AG09319 (cell line): ENCODE measurements around the gene TNIP1.

ENCODE experiments used
- DNase-seq: peaks from one replicate; pipeline ENCODE4 v3.0.0-alpha.2; 2010; ENCODE audit warnings: low read depth; ENCODE audit errors: extremely low read depth
- CTCF ChIP-seq: IDR thresholded peaks from 2 replicates; pipeline ENCODE4 v1.5.1; 2011; ENCODE audit warnings: low read depth, mild to moderate bottlenecking, inconsistent platforms, low read length, moderate library complexity

The TNIP1 gene

GRCh38 chr5:151003503-151003860 lies 77.4 kb downstream of the TNIP1 start:
- no peak for TF ChIP-seq CTCF
- no peak for DNase-seq

DNA sequence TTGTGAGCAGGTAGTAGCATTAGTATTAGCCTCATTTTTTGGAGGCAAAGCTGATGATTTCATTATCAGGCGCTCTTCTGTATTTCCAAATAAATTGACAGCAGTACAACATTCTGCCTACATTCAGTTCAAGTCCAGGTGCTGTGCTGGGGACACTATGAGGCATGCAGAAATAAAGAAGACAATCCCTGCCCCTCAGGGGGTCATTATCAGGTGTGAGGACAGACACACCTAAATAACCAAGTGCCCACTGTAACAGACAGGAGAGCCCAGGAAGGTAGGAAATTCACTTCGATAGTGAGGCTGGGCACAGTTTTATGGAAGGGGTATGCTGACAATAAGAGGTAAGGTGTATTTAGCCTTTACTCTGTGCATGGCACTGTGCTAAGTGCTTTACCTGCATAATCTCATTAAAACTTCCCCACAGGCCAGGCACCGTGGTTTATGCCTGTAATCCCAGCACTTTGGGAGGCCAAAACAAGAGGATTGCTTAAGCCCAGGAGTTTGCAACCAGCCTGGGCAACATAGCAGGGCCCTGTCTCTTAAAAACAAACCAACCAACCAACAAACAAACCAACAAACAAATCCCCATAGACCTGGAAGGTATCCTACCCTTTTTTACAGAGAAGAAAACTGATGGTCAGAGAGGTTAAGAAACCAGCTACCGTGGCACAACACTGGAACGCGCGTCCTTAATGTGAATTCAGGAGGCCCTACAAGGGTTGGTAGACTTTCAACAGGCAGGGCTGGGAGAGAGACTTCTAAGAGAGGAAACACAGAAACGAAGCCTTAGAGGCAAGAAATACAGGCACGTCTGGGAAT lies 77.9 kb downstream of the TNIP1 start:
- no peak for DNase-seq
- no peak for TF ChIP-seq CTCF

DNA sequence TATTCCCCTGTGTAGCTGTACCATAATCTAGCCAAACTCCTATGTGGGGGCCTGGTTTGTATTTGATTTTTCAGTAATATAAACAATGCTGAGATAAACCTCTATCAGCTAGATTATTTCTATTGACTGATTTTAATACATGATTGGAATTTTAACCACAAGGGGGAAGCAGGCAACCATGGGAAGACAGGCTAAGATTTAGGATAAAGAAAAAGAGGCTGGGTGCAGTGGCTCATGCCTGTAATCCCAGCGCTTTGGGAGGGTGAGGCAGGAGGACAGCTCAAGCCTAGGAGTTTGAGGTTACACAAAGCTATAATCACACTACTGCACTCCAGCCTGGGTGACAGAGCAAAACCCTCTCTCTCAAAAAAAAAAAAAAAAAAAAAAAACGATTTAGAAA lies 78.6 kb downstream of the TNIP1 start:
- DNase-seq = no peak
- peak; percentile 55 for TF ChIP-seq CTCF

DNA sequence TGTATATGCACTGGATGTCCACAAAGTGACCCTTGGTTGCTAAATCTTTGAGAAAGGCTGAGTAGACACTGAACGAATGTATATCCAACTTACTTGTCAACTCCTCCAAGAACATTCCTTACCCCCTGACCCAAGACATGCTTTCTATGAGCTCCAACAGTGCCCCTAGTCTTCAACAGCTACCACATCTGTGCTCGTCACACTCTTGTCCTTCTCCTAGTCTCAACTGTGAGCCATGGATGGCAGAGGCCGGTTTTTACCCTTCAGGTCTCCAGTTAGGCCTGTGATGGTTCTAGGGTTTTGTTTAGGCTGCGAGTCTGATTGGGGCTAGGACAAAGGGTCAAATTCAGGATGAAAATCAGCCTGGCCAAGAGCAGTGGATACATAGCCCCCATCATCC lies 79.4 kb downstream of the TNIP1 start:
- DNase-seq = no peak
- TF ChIP-seq CTCF = no peak

- no peak for DNase-seq
Observed at GRCh38 chr5:150999704-151000442, 81.0 kb downstream of the TNIP1 start.

GRCh38 chr5:150993826-150994412 lies 86.9 kb downstream of the TNIP1 start:
- no peak for TF ChIP-seq CTCF
- DNase-seq = no peak

More at GRCh38 chr5:150999704-151000442, 81.0 kb downstream of the TNIP1 start:
- no peak for TF ChIP-seq CTCF

- TF ChIP-seq CTCF = no peak
- no peak for DNase-seq
Observed at GRCh38 chr5:150993422-150993821, 87.4 kb downstream of the TNIP1 start.
